ENCODE data around the gene FAM53C. TPM values are rescaled to one million over a fixed set of nuclear protein-coding genes. Genes with fewer than 3 reads are reported as not detected.
"Not testable (repeated sequence)": the region's sequence is repeated elsewhere in the genome, so short reads cannot be mapped to it uniquely, and the experiment has no call there.

Gene FAM53C
- total RNA-seq, 1 experiment from 2014 or later = 33.3 TPM

DNA sequence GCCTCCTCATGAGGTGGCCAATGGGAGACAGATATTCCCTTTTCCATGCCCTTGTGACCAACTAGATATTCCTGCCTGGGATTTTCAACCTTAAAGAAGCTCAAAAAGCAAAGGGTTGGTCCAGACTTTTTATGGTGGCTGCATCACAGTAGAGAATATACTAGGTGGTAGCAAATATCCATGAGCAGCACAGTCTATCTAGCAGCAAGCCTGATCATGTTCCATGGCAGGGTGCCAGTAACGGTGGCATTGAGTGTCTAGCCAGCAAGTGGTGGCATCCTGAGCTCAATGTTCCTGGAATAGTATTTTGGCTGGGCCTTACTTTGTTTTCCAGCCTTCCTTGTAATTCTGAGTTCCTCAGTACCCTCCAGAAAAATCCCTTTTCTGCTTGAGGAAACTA, 32.3 kb upstream of the FAM53C start:
- no peak overlapping the region for H3K4me3 Mint-ChIP-seq (ENCODE audit: unreplicated experiment)
- intact Hi-C loops (cut with micrococcal nuclease; ENCODE audit: unreplicated experiment) = no loop called here
- Histone ChIP-seq H3K9me3 (no peaks in the 10 kb centered on the region), H3K36me3 (ENCODE audit: control insufficient read depth, insufficient read depth, low read length) (no peaks in the 10 kb centered on the region), H3K27me3 (replicated peaks; ENCODE audit: control insufficient read depth, insufficient read depth, low read length) (no peaks in the 10 kb centered on the region), H3K4me3 (ENCODE audit: low read depth, low read length) (no peak overlapping the region), H3K4me1 (no peaks in the 10 kb centered on the region)
- H3K9me3 Mint-ChIP-seq (ENCODE audit: unreplicated experiment) = no peaks in the 10 kb centered on the region
- H3K27me3 Mint-ChIP-seq (ENCODE audit: insufficient read depth, unreplicated experiment) = no peaks in the 10 kb centered on the region
- H3K36me3 Mint-ChIP-seq (ENCODE audit: insufficient read depth, unreplicated experiment) = no peaks in the 10 kb centered on the region
- H3K4me1 Mint-ChIP-seq (ENCODE audit: low read depth, unreplicated experiment) = no peaks in the 10 kb centered on the region
- no peak for TF ChIP-seq CTCF (IDR thresholded peaks at IDR 0.05; ENCODE audit: insufficient read depth in 1 of 2, low read depth in 1 of 2, low read length in 1 of 2, severe bottlenecking in 1 of 2, unreplicated experiment in 1 of 2)
- ChIA-PET CTCF (no interaction called here), POLR2A (no interaction called here)
- no peak for DNase-seq
- H3K27ac Mint-ChIP-seq (ENCODE audit: unreplicated experiment) = no peak overlapping the region
- BruUV-seq (replicated peaks) = no TSS peak

- CTCF ChIA-PET = no interaction called here
- peaks cover 6% of the 10 kb centered on the region for H3K36me3 Mint-ChIP-seq (ENCODE audit: insufficient read depth, unreplicated experiment)
- POLR2A ChIA-PET = no interaction called here
- H3K4me3 Mint-ChIP-seq (ENCODE audit: unreplicated experiment) = no peak overlapping the region
- H3K27me3 Mint-ChIP-seq (ENCODE audit: insufficient read depth, unreplicated experiment) = no peaks in the 10 kb centered on the region
- H3K4me1 Mint-ChIP-seq (ENCODE audit: low read depth, unreplicated experiment) = no peaks in the 10 kb centered on the region
- Histone ChIP-seq H3K36me3 (ENCODE audit: control insufficient read depth, insufficient read depth, low read length) (peaks cover 3% of the 10 kb centered on the region), H3K27me3 (replicated peaks; ENCODE audit: control insufficient read depth, insufficient read depth, low read length) (no peaks in the 10 kb centered on the region), H3K9me3 (no peaks in the 10 kb centered on the region), H3K4me3 (ENCODE audit: low read depth, low read length) (no peak overlapping the region), H3K4me1 (no peaks in the 10 kb centered on the region)
- BruUV-seq (replicated peaks) = no TSS peak
- H3K9me3 Mint-ChIP-seq (ENCODE audit: unreplicated experiment) = no peaks in the 10 kb centered on the region
- H3K27ac Mint-ChIP-seq (ENCODE audit: unreplicated experiment) = no peak overlapping the region
- intact Hi-C loops (cut with micrococcal nuclease; ENCODE audit: unreplicated experiment) = no loop called here
- no peak for TF ChIP-seq CTCF (IDR thresholded peaks at IDR 0.05; ENCODE audit: insufficient read depth in 1 of 2, low read depth in 1 of 2, low read length in 1 of 2, severe bottlenecking in 1 of 2, unreplicated experiment in 1 of 2)
- no peak for DNase-seq
Measured at GRCh38 chr5:138315751-138316278, 22.3 kb upstream of the FAM53C start.

- no peaks in the 10 kb centered on the region for H3K4me1 Mint-ChIP-seq (ENCODE audit: low read depth, unreplicated experiment)
- Histone ChIP-seq H3K9me3 (no peaks in the 10 kb centered on the region), H3K27me3 (replicated peaks; ENCODE audit: control insufficient read depth, insufficient read depth, low read length) (no peaks in the 10 kb centered on the region), H3K4me1 (no peaks in the 10 kb centered on the region), H3K4me3 (ENCODE audit: low read depth, low read length) (no peak overlapping the region), H3K36me3 (ENCODE audit: control insufficient read depth, insufficient read depth, low read length) (peaks cover 3% of the 10 kb centered on the region)
- H3K36me3 Mint-ChIP-seq (ENCODE audit: insufficient read depth, unreplicated experiment) = peaks cover 6% of the 10 kb centered on the region
- ChIA-PET POLR2A (no interaction called here), CTCF (no interaction called here)
- no peaks in the 10 kb centered on the region for H3K9me3 Mint-ChIP-seq (ENCODE audit: unreplicated experiment)
- intact Hi-C loops (cut with micrococcal nuclease; ENCODE audit: unreplicated experiment) = no loop called here
- DNase-seq = no peak
- H3K4me3 Mint-ChIP-seq (ENCODE audit: unreplicated experiment) = no peak overlapping the region
- H3K27ac Mint-ChIP-seq (ENCODE audit: unreplicated experiment) = no peak overlapping the region
- BruUV-seq (replicated peaks) = no TSS peak
- no peak for TF ChIP-seq CTCF (IDR thresholded peaks at IDR 0.05; ENCODE audit: insufficient read depth in 1 of 2, low read depth in 1 of 2, low read length in 1 of 2, severe bottlenecking in 1 of 2, unreplicated experiment in 1 of 2)
- no peaks in the 10 kb centered on the region for H3K27me3 Mint-ChIP-seq (ENCODE audit: insufficient read depth, unreplicated experiment)
Measured at GRCh38 chr5:138316355-138316754, 21.7 kb upstream of the FAM53C start.

- H3K4me3 ChIP-seq (ENCODE audit: low read depth, low read length); H3K27ac Mint-ChIP-seq (ENCODE audit: unreplicated experiment); H3K4me3 Mint-ChIP-seq (ENCODE audit: unreplicated experiment); H3K27me3 Mint-ChIP-seq (ENCODE audit: insufficient read depth, unreplicated experiment); CTCF ChIA-PET; H3K36me3 Mint-ChIP-seq (ENCODE audit: insufficient read depth, unreplicated experiment); H3K4me1 ChIP-seq; H3K4me1 Mint-ChIP-seq (ENCODE audit: low read depth, unreplicated experiment); DNase-seq; H3K27me3 ChIP-seq (replicated peaks; ENCODE audit: control insufficient read depth, insufficient read depth, low read length); H3K9me3 ChIP-seq; H3K9me3 Mint-ChIP-seq (ENCODE audit: unreplicated experiment); intact Hi-C loops (cut with micrococcal nuclease; ENCODE audit: unreplicated experiment); BruUV-seq (replicated peaks); POLR2A ChIA-PET; H3K36me3 ChIP-seq (ENCODE audit: control insufficient read depth, insufficient read depth, low read length): not testable (repeated sequence)
Measured at GRCh38 chr5:138318211-138318610, 19.9 kb upstream of the FAM53C start.

All from Caco-2 (cell line).